Stimulated activated naive CD8-positive, alpha-beta T cell treated with anti-CD3 and anti-CD28 coated beads, Interleukin-15, Interleukin-2, amounts not matched to agents 100 ng/mL and 50 ng/mL, for 24 hours (primary cell): Measurements from ENCODE around the gene CCDC148.

Source experiments
- H3K27ac Mint-ChIP-seq: one replicate; pipeline ENCODE4 v1.8.0; 2021; ENCODE audit warnings: mild to moderate bottlenecking, mixed read lengths
- H3K27me3 Mint-ChIP-seq: one replicate; pipeline ENCODE4 v1.8.0; 2021; ENCODE audit warnings: mixed read lengths
- H3K36me3 Mint-ChIP-seq: one replicate; pipeline ENCODE4 v1.8.0; 2021; ENCODE audit warnings: low read depth, mixed read lengths
- H3K4me1 Mint-ChIP-seq: one replicate; pipeline ENCODE4 v1.8.0; 2021; ENCODE audit warnings: low read depth, mixed read lengths
- H3K4me3 Mint-ChIP-seq: one replicate; pipeline ENCODE4 v1.8.0; 2021; ENCODE audit warnings: mild to moderate bottlenecking, mixed read lengths
- H3K9me3 Mint-ChIP-seq: one replicate; pipeline ENCODE4 v1.8.0; 2021; ENCODE audit warnings: mixed read lengths

CCDC148 gene

GRCh38 chr2:158456309-158457066, at the start of gene CCDC148, which contains the start of gene PKP4:
Gene CCDC148 (minus strand): TSS chr2:158456753. CDS start chr2:158456439, 314 bp downstream.
Gene PKP4 (plus strand): TSS chr2:158456952. CDS start chr2:158533185, 76,233 bp downstream.
- peaks cover 5% of the 10 kb centered on the region for H3K36me3 Mint-ChIP-seq
- peaks cover 27% of the 10 kb centered on the region for H3K4me1 Mint-ChIP-seq
- no peaks in the 10 kb centered on the region for H3K9me3 Mint-ChIP-seq
- peaks cover 42% of the 10 kb centered on the region for H3K27me3 Mint-ChIP-seq
- H3K27ac Mint-ChIP-seq: peak within 1 kb of the TSS; percentile 86
- peak within 1 kb of the TSS; percentile 91 for H3K4me3 Mint-ChIP-seq

- Mint-ChIP-seq H3K4me1 (peaks cover 12% of the 10 kb centered on the region), H3K4me3 (no peak overlapping the region), H3K27ac (no peak overlapping the region), H3K36me3 (no peaks in the 10 kb centered on the region), H3K27me3 (no peaks in the 10 kb centered on the region), H3K9me3 (no peaks in the 10 kb centered on the region)
These were observed 48.9 kb upstream of the CCDC148 start for GRCh38 chr2:158505448-158505934.

- Mint-ChIP-seq H3K27me3 (no peaks in the 10 kb centered on the region), H3K9me3 (no peaks in the 10 kb centered on the region), H3K27ac (no peak overlapping the region), H3K4me1 (peaks cover 7% of the 10 kb centered on the region), H3K4me3 (no peak overlapping the region), H3K36me3 (no peaks in the 10 kb centered on the region)
These were observed 47.5 kb upstream of the CCDC148 start for GRCh38 chr2:158504088-158504487.

- H3K4me3 Mint-ChIP-seq: no peak overlapping the region
These were observed 46.4 kb upstream of the CCDC148 start for GRCh38 chr2:158502974-158503373.

DNA sequence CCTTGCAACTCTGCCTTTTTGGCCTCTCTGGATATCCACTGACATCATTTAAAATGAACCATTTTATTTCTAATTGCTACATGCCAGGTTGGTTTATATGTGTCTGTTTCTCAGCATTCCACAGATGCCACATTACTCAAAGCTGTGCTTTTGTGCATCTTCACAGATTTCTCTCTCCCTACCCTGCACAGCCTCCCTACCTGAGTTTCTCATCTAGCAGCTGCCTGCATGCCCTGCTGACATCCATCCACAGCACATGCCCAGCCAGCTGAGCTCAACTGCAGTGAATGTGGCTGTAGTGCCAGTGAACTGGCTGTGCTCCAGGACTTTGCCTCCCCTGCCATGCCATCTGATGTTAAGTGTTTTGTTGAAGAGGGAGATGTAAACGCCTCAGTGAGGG, 44.7 kb upstream of the CCDC148 start:
- Mint-ChIP-seq H3K36me3 (no peaks in the 10 kb centered on the region), H3K4me3 (no peak overlapping the region), H3K4me1 (no peaks in the 10 kb centered on the region), H3K27ac (no peak overlapping the region), H3K27me3 (no peaks in the 10 kb centered on the region), H3K9me3 (no peaks in the 10 kb centered on the region)

More at GRCh38 chr2:158502974-158503373, 46.4 kb upstream of the CCDC148 start:
- no peaks in the 10 kb centered on the region for H3K36me3 Mint-ChIP-seq
- peaks cover 7% of the 10 kb centered on the region for H3K4me1 Mint-ChIP-seq
- H3K27ac Mint-ChIP-seq: no peak overlapping the region
- H3K27me3 Mint-ChIP-seq: no peaks in the 10 kb centered on the region
- H3K9me3 Mint-ChIP-seq: no peaks in the 10 kb centered on the region

DNA sequence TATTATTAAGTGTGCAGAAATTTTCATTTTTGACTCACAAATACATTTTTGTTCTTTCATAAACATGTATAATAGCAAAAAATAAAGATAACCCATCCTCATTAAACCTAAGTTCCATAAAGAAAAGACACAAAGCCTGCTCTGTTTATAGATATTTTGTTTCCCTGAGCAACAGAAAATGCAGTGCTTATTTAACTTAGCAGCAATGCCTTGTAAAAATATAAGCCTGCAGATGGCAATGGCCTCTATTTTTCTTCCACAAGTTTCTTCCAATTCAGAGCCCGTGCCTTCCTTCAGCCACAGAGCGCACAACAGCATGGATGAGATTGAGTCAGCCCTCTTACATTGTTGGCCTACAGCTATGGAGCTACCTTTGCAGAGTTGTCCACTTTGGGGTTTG, 43.8 kb upstream of the CCDC148 start:
- no peaks in the 10 kb centered on the region for H3K36me3 Mint-ChIP-seq

DNA sequence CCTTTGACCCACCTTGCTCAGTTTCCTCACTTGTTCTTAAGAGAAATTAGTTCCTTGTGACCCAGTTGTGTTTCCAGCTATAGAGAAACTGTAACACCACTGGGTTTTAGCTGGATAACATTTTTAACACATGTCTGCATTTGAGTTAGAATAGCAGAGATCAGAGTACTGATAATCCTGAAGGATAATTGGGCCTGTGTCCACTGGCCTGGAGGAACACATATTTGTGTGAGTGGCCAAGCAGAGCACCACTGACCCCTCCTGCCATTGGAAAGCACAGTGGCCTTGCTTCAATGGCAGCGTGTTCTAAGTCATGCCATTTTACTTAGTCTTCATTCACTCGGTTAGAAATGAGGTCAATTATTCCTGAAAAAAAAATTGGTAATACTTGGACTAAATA, 42.8 kb upstream of the CCDC148 start:
- no peaks in the 10 kb centered on the region for H3K36me3 Mint-ChIP-seq
- H3K4me1 Mint-ChIP-seq: no peaks in the 10 kb centered on the region
- no peaks in the 10 kb centered on the region for H3K9me3 Mint-ChIP-seq
- H3K27me3 Mint-ChIP-seq: no peaks in the 10 kb centered on the region
- H3K4me3 Mint-ChIP-seq: no peak overlapping the region
- no peak overlapping the region for H3K27ac Mint-ChIP-seq

More for the DNA sequence above, 43.8 kb upstream of the CCDC148 start:
- no peaks in the 10 kb centered on the region for H3K4me1 Mint-ChIP-seq
- no peaks in the 10 kb centered on the region for H3K27me3 Mint-ChIP-seq
- no peak overlapping the region for H3K27ac Mint-ChIP-seq
- no peaks in the 10 kb centered on the region for H3K9me3 Mint-ChIP-seq
- no peak overlapping the region for H3K4me3 Mint-ChIP-seq

DNA sequence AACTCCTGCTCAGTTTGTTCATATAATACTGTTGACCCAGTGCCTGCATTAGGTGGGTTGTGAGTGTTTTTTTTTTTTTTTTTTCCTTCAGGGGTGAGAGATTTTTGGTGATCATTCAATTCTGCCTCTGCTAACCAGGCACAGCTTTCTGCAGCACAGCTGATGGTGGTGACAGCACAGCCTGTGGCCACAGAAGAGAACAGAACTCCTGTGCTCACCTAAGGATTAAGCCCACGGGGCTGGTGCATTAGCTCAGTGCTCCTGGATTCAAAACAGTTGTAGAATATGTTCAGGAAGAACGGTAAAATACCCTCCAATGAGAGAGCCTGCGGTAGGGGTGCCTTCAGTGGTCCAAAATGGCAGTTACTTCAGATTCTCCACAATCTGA, 42.2 kb upstream of the CCDC148 start:
- no peaks in the 10 kb centered on the region for H3K4me1 Mint-ChIP-seq
- no peaks in the 10 kb centered on the region for H3K36me3 Mint-ChIP-seq
- H3K9me3 Mint-ChIP-seq: no peaks in the 10 kb centered on the region
- H3K27ac Mint-ChIP-seq: no peak overlapping the region
- no peaks in the 10 kb centered on the region for H3K27me3 Mint-ChIP-seq
- no peak overlapping the region for H3K4me3 Mint-ChIP-seq

GRCh38 chr2:158498043-158498748, 41.6 kb upstream of the CCDC148 start:
- no peaks in the 10 kb centered on the region for H3K9me3 Mint-ChIP-seq
- H3K4me1 Mint-ChIP-seq: no peaks in the 10 kb centered on the region
- H3K27ac Mint-ChIP-seq: no peak overlapping the region
- H3K27me3 Mint-ChIP-seq: no peaks in the 10 kb centered on the region
- no peaks in the 10 kb centered on the region for H3K36me3 Mint-ChIP-seq
- H3K4me3 Mint-ChIP-seq: no peak overlapping the region

GRCh38 chr2:158497486-158497885, 40.9 kb upstream of the CCDC148 start:
- Mint-ChIP-seq H3K27ac (no peak overlapping the region), H3K9me3 (no peaks in the 10 kb centered on the region), H3K4me1 (no peaks in the 10 kb centered on the region), H3K27me3 (no peaks in the 10 kb centered on the region), H3K36me3 (no peaks in the 10 kb centered on the region), H3K4me3 (no peak overlapping the region)

GRCh38 chr2:158496986-158497385, 40.4 kb upstream of the CCDC148 start:
- H3K27me3 Mint-ChIP-seq: no peaks in the 10 kb centered on the region
- H3K4me1 Mint-ChIP-seq: no peaks in the 10 kb centered on the region
- H3K4me3 Mint-ChIP-seq: no peak overlapping the region
- H3K36me3 Mint-ChIP-seq: no peaks in the 10 kb centered on the region
- no peak overlapping the region for H3K27ac Mint-ChIP-seq
- no peaks in the 10 kb centered on the region for H3K9me3 Mint-ChIP-seq

- Mint-ChIP-seq H3K36me3 (no peaks in the 10 kb centered on the region), H3K4me1 (no peaks in the 10 kb centered on the region), H3K9me3 (no peaks in the 10 kb centered on the region), H3K27ac (no peak overlapping the region), H3K27me3 (no peaks in the 10 kb centered on the region), H3K4me3 (no peak overlapping the region)
These were observed 38.6 kb upstream of the CCDC148 start for GRCh38 chr2:158495175-158495574.

DNA sequence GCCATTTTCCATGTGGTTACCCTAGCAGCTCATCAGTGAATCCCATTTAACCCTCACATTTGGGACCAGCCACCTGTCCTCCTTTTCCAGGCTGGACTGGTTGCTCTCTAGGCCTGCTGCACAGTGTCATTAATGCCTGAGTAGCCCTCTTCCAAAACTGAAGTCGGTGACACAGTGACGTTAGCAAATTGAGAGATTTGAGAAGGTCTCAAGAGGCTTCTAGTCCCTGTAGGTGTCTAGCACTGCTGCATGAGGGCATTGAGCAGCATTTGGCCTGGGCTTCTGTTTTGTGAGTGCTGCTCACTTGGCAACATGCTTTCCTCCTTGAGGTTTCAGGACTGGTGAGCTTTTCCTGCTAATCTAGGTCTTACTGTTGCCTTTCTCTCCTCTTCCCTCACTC, 36.9 kb upstream of the CCDC148 start:
- H3K27me3 Mint-ChIP-seq: no peaks in the 10 kb centered on the region
- no peaks in the 10 kb centered on the region for H3K36me3 Mint-ChIP-seq
- no peak overlapping the region for H3K4me3 Mint-ChIP-seq
- no peaks in the 10 kb centered on the region for H3K9me3 Mint-ChIP-seq
- no peaks in the 10 kb centered on the region for H3K4me1 Mint-ChIP-seq
- H3K27ac Mint-ChIP-seq: no peak overlapping the region

- H3K27ac Mint-ChIP-seq: no peak overlapping the region
- no peak overlapping the region for H3K4me3 Mint-ChIP-seq
- peaks cover 7% of the 10 kb centered on the region for H3K4me1 Mint-ChIP-seq
- no peaks in the 10 kb centered on the region for H3K27me3 Mint-ChIP-seq
- no peaks in the 10 kb centered on the region for H3K9me3 Mint-ChIP-seq
- no peaks in the 10 kb centered on the region for H3K36me3 Mint-ChIP-seq
These were observed 34.5 kb upstream of the CCDC148 start for GRCh38 chr2:158491072-158491471.

GRCh38 chr2:158489366-158490112, 33.0 kb upstream of the CCDC148 start:
- Mint-ChIP-seq H3K4me3 (no peak overlapping the region), H3K4me1 (peaks cover 13% of the 10 kb centered on the region), H3K27me3 (no peaks in the 10 kb centered on the region), H3K36me3 (no peaks in the 10 kb centered on the region), H3K27ac (no peak overlapping the region), H3K9me3 (no peaks in the 10 kb centered on the region)
